Measurements from ENCODE around the gene NELFB. TPM values are rescaled to one million over a fixed set of nuclear protein-coding genes. Genes with fewer than 3 reads are reported as not detected.
"Not testable (repeated sequence)": the region's sequence is repeated elsewhere in the genome, so short reads cannot be mapped to it uniquely, and the experiment has no call there.

NELFB gene
- polyA plus RNA-seq, 1 donor from 2014 or later: 64.7 TPM

DNA sequence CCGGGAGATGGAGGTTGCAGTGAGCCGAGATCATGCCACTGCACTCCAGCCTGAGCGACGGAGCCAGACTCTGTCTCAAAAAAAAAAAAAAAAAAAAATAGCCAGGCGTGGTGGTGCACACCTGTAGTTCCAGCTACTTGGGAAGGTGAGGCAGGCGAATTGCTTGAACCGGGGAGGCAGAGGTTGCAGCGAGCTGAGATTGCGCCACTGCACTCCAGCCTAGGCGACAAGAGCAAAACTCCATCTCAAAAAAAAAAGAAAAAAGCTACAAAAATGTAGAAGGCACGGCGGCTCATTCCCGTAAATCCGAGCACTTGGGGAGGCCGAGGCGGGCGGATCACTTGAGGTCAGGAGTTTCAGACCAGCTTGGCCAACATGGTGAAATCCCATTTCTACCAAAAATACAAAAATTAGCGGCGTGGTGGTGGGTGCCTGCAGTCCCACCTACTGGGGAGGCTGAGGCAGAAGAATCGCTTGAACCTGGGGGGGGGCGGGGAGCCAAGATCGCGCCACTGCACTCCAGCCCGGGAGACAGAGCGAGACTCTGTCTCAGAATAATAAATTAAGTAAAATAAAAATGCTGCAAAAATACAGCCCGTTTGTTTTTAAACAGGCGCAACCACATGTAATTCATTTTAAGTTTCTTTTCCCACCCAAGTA is 15.5 kb upstream of the NELFB start:
- Histone ChIP-seq H3K9ac (ENCODE audit: low read length) (peak overlapping the region; percentile 90), H3K79me2 (replicated peaks; ENCODE audit: insufficient read depth, low read length) (peaks cover 14% of the 10 kb centered on the region), H3K4me2 (ENCODE audit: low read length) (peak overlapping the region; percentile 62), H3K4me3 (ENCODE audit: low read length) (peak overlapping the region; percentile 96), H3K27ac (ENCODE audit: low read length) (peak overlapping the region; percentile 89)
- H4K20me1 ChIP-seq (ENCODE audit: insufficient read depth); H3F3A ChIP-seq (ENCODE audit: insufficient read depth, low read length, poor library complexity, severe bottlenecking); H3K9me2 ChIP-seq (ENCODE audit: insufficient read depth, low read length); H3K36me3 ChIP-seq (ENCODE audit: insufficient read depth, low read length); H3K9me3 ChIP-seq (ENCODE audit: low read length); H3K27me3 ChIP-seq (ENCODE audit: insufficient read depth, low read depth, low read length); H2AFZ ChIP-seq (ENCODE audit: low read depth, low read length): not testable (repeated sequence)

DNA sequence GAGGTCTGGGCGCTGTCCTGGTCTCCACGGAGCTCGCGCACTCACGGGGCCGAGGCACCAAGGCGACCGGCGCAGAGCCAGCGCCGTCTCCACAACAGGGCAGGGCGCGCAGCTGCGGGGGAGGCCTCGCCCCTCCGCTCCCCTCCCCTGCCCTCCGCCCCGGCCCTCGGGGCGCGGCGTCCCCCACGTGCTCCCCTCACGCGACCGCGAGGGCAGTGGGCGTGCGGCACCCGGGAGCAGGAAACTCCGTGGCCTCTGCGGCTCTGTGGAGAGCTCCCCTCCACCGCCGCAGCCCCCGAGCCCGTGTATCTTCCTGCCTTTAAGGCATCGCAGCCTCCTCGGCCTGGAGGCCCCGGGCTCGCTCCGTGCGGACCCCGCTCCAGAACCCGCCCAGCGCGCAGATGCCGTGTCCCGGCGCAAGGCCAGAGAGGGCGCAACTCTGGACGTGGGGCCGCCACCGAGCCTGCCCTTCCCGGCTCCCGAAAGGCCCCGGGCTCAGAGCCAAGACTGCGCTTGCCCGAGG is 14.7 kb upstream of the NELFB start:
- peak overlapping the region; percentile 62 for H3K4me2 ChIP-seq (ENCODE audit: low read length)
- peak overlapping the region; percentile 89 for H3K27ac ChIP-seq (ENCODE audit: low read length)
- H4K20me1 ChIP-seq (ENCODE audit: insufficient read depth): no peaks in the 10 kb centered on the region
- H3K9me2 ChIP-seq (ENCODE audit: insufficient read depth, low read length): no peaks in the 10 kb centered on the region
- H3K79me2 ChIP-seq (replicated peaks; ENCODE audit: insufficient read depth, low read length): peaks cover 14% of the 10 kb centered on the region
- H2AFZ ChIP-seq (ENCODE audit: low read depth, low read length): peak overlapping the region; percentile 80
- no peaks in the 10 kb centered on the region for H3K9me3 ChIP-seq (ENCODE audit: low read length)
- no peaks in the 10 kb centered on the region for H3F3A ChIP-seq (ENCODE audit: insufficient read depth, low read length, poor library complexity, severe bottlenecking)
- peak overlapping the region; percentile 90 for H3K9ac ChIP-seq (ENCODE audit: low read length)
- H3K36me3 ChIP-seq (ENCODE audit: insufficient read depth, low read length): no peaks in the 10 kb centered on the region
- H3K27me3 ChIP-seq (ENCODE audit: insufficient read depth, low read depth, low read length): no peaks in the 10 kb centered on the region
- TF ChIP-seq, protein P1, sequence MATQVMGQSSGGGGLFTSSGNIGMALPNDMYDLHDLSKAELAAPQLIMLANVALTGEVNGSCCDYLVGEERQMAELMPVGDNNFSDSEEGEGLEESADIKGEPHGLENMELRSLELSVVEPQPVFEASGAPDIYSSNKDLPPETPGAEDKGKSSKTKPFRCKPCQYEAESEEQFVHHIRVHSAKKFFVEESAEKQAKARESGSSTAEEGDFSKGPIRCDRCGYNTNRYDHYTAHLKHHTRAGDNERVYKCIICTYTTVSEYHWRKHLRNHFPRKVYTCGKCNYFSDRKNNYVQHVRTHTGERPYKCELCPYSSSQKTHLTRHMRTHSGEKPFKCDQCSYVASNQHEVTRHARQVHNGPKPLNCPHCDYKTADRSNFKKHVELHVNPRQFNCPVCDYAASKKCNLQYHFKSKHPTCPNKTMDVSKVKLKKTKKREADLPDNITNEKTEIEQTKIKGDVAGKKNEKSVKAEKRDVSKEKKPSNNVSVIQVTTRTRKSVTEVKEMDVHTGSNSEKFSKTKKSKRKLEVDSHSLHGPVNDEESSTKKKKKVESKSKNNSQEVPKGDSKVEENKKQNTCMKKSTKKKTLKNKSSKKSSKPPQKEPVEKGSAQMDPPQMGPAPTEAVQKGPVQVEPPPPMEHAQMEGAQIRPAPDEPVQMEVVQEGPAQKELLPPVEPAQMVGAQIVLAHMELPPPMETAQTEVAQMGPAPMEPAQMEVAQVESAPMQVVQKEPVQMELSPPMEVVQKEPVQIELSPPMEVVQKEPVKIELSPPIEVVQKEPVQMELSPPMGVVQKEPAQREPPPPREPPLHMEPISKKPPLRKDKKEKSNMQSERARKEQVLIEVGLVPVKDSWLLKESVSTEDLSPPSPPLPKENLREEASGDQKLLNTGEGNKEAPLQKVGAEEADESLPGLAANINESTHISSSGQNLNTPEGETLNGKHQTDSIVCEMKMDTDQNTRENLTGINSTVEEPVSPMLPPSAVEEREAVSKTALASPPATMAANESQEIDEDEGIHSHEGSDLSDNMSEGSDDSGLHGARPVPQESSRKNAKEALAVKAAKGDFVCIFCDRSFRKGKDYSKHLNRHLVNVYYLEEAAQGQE (IDR thresholded peaks at IDR 0.05; ENCODE audit: borderline replicate concordance): no peak
- peak; percentile 75 for TF ChIP-seq POLR2AphosphoS5 (IDR thresholded peaks at IDR 0.05)
- peak; percentile 16 for TF ChIP-seq EP300 (conservative IDR thresholded peaks at IDR 0.05; ENCODE audit: poor library complexity, severe bottlenecking)
- TF ChIP-seq, protein P2, sequence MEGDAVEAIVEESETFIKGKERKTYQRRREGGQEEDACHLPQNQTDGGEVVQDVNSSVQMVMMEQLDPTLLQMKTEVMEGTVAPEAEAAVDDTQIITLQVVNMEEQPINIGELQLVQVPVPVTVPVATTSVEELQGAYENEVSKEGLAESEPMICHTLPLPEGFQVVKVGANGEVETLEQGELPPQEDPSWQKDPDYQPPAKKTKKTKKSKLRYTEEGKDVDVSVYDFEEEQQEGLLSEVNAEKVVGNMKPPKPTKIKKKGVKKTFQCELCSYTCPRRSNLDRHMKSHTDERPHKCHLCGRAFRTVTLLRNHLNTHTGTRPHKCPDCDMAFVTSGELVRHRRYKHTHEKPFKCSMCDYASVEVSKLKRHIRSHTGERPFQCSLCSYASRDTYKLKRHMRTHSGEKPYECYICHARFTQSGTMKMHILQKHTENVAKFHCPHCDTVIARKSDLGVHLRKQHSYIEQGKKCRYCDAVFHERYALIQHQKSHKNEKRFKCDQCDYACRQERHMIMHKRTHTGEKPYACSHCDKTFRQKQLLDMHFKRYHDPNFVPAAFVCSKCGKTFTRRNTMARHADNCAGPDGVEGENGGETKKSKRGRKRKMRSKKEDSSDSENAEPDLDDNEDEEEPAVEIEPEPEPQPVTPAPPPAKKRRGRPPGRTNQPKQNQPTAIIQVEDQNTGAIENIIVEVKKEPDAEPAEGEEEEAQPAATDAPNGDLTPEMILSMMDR (IDR thresholded peaks at IDR 0.05; ENCODE audit: poor library complexity, severe bottlenecking): no peak
- no peak for TF ChIP-seq TAF1 (IDR thresholded peaks at IDR 0.05; ENCODE audit: low read depth)
- no peak for TF ChIP-seq RAD21 (conservative IDR thresholded peaks at IDR 0.05)
- TF ChIP-seq MXI1 (conservative IDR thresholded peaks at IDR 0.05; ENCODE audit: poor library complexity, severe bottlenecking): peak; percentile 91
- TF ChIP-seq EZH2 (IDR thresholded peaks at IDR 0.05; ENCODE audit: borderline replicate concordance, insufficient read depth, low read length, poor library complexity, severe bottlenecking): no peak
- H3K4me3 ChIP-seq (ENCODE audit: low read length): peak overlapping the region; percentile 96
